Measurements from ENCODE around the gene HMGCS2.
"Not testable (repeated sequence)": the region's sequence is repeated elsewhere in the genome, so short reads cannot be mapped to it uniquely, and the experiment has no call there.

The HMGCS2 gene

GRCh38 chr1:119731741-119732430, 36.8 kb downstream of the HMGCS2 start:
- no peak for DNase-seq

GRCh38 chr1:119731060-119731459, 37.6 kb downstream of the HMGCS2 start:
- no peak for DNase-seq

- no peak for DNase-seq
Observed at GRCh38 chr1:119729044-119729443, 39.7 kb downstream of the HMGCS2 start.

GRCh38 chr1:119727991-119728390, 40.7 kb downstream of the HMGCS2 start:
- no peak for DNase-seq

- no peak for DNase-seq
Observed at GRCh38 chr1:119725626-119726025, 43.1 kb downstream of the HMGCS2 start.

GRCh38 chr1:119724611-119725218, 44.0 kb downstream of the HMGCS2 start:
- peak in 1 of 56 donors; percentile 21 for DNase-seq

GRCh38 chr1:119721896-119722295, 46.8 kb downstream of the HMGCS2 start:
- DNase-seq, result no peak

GRCh38 chr1:119720866-119721440, 47.8 kb downstream of the HMGCS2 start:
- DNase-seq, result no peak

GRCh38 chr1:119718972-119719371, 49.7 kb downstream of the HMGCS2 start:
- no peak for DNase-seq

- no peak for DNase-seq
Observed at GRCh38 chr1:119718409-119718808, 50.3 kb downstream of the HMGCS2 start.

GRCh38 chr1:119715542-119715941, 53.2 kb downstream of the HMGCS2 start:
- DNase-seq, result peak in 17 of 56 donors; percentile 3 to 47 (median 22)

GRCh38 chr1:119714583-119714982, 54.1 kb downstream of the HMGCS2 start:
- DNase-seq, result peak in 2 of 56 donors; percentile 20

GRCh38 chr1:119713749-119714456, 54.8 kb downstream of the HMGCS2 start:
- DNase-seq, result peak in 34 of 56 donors; percentile 12 to 87 (median 46)

- DNase-seq, result peak in 29 of 56 donors; percentile 10 to 65 (median 37)
Observed at GRCh38 chr1:119713039-119713748, 55.5 kb downstream of the HMGCS2 start.

- peak in 47 of 56 donors; percentile 32 to 81 (median 64) for DNase-seq
Observed at GRCh38 chr1:119712342-119713038, 56.2 kb downstream of the HMGCS2 start.

- peak in 46 of 56 donors; percentile 18 to 77 (median 59) for DNase-seq
Observed at GRCh38 chr1:119711804-119712341, 56.8 kb downstream of the HMGCS2 start, which contains the start of gene PHGDH. Gene PHGDH (plus strand): TSS chr1:119711934. CDS start chr1:119712023, 89 bp downstream.

- DNase-seq, result not testable (repeated sequence)
Observed at GRCh38 chr1:119711356-119711803, 57.3 kb downstream of the HMGCS2 start.

- DNase-seq, result not testable (repeated sequence)
Observed at GRCh38 chr1:119706599-119706998, 62.1 kb downstream of the HMGCS2 start.

GRCh38 chr1:119703666-119704450, 64.8 kb downstream of the HMGCS2 start:
- no peak for DNase-seq

All from amygdala (tissue), 56 donors.